Measurements from ENCODE around the gene ERBB2. TPM values are rescaled to one million over a fixed set of nuclear protein-coding genes. Genes with fewer than 3 reads are reported as not detected.

The ERBB2 gene
- total and polyA plus RNA-seq, 2 of the 13 experiments (the other 11 are each of a cell fraction or from before 2014, with no cell fraction given): 57.7 to 64.1 TPM

DNA sequence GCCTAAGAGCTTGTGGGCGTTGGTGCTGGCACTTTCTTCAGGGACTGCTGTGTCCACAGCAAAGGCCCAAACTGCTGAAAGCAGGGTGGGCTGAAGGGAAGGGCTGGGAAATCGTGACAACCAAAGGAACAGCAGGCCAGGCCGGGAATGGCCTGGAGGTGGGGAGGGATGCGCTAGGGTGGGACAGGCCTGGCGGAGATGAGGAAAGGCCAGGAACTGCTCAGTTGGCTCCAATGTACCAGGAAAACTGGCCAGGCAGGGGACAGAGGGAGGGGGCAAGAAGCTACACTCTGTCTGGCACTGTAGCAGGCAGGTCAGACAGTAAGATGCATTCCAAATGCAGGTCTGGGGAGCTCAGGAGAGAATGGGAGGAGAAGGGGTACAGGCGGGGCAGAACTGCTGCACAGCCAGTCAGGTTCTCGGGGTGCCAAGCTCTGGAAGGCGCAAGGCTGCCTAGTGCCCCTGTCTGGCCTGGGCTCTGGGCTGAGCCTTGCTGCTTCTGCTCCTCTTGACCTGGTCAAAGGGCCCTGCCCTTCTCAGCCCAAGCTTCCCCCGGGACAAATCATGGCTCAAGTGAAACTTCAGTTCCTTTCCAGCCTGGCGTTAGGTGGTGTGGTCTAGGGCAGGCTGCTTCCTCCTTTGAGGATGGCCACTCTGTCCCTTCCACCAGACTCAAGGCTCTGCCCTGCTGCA, 24.3 kb upstream of the ERBB2 start (continued):
- TF ChIP-seq TARDBP (CRISPR knock-in tag; IDR thresholded peaks at IDR 0.05): no peak
- no peak for TF ChIP-seq MEIS2 (CRISPR knock-in tag; IDR thresholded peaks at IDR 0.05)
- TF ChIP-seq, protein P1, sequence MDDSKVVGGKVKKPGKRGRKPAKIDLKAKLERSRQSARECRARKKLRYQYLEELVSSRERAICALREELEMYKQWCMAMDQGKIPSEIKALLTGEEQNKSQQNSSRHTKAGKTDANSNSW (CRISPR knock-in tag; IDR thresholded peaks at IDR 0.05; ENCODE audit: borderline replicate concordance): no peak
- no peak for TF ChIP-seq KLF12 (CRISPR knock-in tag; IDR thresholded peaks at IDR 0.05; ENCODE audit: borderline replicate concordance)
- TF ChIP-seq ZNF367 (CRISPR knock-in tag; IDR thresholded peaks at IDR 0.05; ENCODE audit: borderline replicate concordance): no peak
- TF ChIP-seq, protein P2, sequence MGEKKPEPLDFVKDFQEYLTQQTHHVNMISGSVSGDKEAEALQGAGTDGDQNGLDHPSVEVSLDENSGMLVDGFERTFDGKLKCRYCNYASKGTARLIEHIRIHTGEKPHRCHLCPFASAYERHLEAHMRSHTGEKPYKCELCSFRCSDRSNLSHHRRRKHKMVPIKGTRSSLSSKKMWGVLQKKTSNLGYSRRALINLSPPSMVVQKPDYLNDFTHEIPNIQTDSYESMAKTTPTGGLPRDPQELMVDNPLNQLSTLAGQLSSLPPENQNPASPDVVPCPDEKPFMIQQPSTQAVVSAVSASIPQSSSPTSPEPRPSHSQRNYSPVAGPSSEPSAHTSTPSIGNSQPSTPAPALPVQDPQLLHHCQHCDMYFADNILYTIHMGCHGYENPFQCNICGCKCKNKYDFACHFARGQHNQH (CRISPR knock-in tag; IDR thresholded peaks at IDR 0.05): no peak
- peak; percentile 88 for TF ChIP-seq ZMYM3 (CRISPR knock-in tag; IDR thresholded peaks at IDR 0.05)
- no peak for TF ChIP-seq AKAP8 (CRISPR knock-in tag; IDR thresholded peaks at IDR 0.05)
- no peak for TF ChIP-seq ZNF775 (CRISPR knock-in tag; IDR thresholded peaks at IDR 0.05; ENCODE audit: borderline replicate concordance)
- TF ChIP-seq HMG20A (CRISPR knock-in tag; IDR thresholded peaks at IDR 0.05; ENCODE audit: borderline replicate concordance): no peak
- no peak for TF ChIP-seq ZC3H4 (CRISPR knock-in tag; IDR thresholded peaks at IDR 0.05; ENCODE audit: borderline replicate concordance)
- 0 out of 2 replicates have a peak, but pooled peaks have one; percentile 61 for TF ChIP-seq MZF1 (CRISPR knock-in tag; IDR thresholded peaks at IDR 0.05; ENCODE audit: borderline replicate concordance)
- TF ChIP-seq, protein P3, sequence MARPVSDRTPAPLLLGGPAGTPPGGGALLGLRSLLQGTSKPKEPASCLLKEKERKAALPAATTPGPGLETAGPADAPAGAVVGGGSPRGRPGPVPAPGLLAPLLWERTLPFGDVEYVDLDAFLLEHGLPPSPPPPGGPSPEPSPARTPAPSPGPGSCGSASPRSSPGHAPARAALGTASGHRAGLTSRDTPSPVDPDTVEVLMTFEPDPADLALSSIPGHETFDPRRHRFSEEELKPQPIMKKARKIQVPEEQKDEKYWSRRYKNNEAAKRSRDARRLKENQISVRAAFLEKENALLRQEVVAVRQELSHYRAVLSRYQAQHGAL (CRISPR knock-in tag; IDR thresholded peaks at IDR 0.05; ENCODE audit: not compliant biosample characterization): no peak
- peak; percentile 14; the same call in 1 of the 2 replicates for TF ChIP-seq CAMTA2 (CRISPR knock-in tag; IDR thresholded peaks at IDR 0.05; ENCODE audit: borderline replicate concordance)
- TF ChIP-seq ZBTB20 (CRISPR knock-in tag; IDR thresholded peaks at IDR 0.05; ENCODE audit: borderline replicate concordance, low read depth): 0 out of 2 replicates have a peak, but pooled peaks have one; percentile 43
- TF ChIP-seq, protein P4, sequence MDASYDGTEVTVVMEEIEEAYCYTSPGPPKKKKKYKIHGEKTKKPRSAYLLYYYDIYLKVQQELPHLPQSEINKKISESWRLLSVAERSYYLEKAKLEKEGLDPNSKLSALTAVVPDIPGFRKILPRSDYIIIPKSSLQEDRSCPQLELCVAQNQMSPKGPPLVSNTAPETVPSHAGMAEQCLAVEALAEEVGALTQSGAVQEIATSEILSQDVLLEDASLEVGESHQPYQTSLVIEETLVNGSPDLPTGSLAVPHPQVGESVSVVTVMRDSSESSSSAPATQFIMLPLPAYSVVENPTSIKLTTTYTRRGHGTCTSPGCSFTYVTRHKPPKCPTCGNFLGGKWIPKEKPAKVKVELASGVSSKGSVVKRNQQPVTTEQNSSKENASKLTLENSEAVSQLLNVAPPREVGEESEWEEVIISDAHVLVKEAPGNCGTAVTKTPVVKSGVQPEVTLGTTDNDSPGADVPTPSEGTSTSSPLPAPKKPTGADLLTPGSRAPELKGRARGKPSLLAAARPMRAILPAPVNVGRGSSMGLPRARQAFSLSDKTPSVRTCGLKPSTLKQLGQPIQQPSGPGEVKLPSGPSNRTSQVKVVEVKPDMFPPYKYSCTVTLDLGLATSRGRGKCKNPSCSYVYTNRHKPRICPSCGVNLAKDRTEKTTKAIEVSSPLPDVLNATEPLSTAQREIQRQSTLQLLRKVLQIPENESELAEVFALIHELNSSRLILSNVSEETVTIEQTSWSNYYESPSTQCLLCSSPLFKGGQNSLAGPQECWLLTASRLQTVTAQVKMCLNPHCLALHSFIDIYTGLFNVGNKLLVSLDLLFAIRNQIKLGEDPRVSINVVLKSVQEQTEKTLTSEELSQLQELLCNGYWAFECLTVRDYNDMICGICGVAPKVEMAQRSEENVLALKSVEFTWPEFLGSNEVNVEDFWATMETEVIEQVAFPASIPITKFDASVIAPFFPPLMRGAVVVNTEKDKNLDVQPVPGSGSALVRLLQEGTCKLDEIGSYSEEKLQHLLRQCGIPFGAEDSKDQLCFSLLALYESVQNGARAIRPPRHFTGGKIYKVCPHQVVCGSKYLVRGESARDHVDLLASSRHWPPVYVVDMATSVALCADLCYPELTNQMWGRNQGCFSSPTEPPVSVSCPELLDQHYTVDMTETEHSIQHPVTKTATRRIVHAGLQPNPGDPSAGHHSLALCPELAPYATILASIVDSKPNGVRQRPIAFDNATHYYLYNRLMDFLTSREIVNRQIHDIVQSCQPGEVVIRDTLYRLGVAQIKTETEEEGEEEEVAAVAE (CRISPR knock-in tag; IDR thresholded peaks at IDR 0.05; ENCODE audit: borderline replicate concordance): no peak
- TF ChIP-seq GTF3A (CRISPR knock-in tag; conservative IDR thresholded peaks at IDR 0.05): no peak
- no peak for TF ChIP-seq EHMT2 (IDR thresholded peaks at IDR 0.05; ENCODE audit: borderline replicate concordance, low read depth, low read length)
- TF ChIP-seq MIER3 (CRISPR knock-in tag; IDR thresholded peaks at IDR 0.05; ENCODE audit: borderline replicate concordance): no peak
- TF ChIP-seq, protein P5, sequence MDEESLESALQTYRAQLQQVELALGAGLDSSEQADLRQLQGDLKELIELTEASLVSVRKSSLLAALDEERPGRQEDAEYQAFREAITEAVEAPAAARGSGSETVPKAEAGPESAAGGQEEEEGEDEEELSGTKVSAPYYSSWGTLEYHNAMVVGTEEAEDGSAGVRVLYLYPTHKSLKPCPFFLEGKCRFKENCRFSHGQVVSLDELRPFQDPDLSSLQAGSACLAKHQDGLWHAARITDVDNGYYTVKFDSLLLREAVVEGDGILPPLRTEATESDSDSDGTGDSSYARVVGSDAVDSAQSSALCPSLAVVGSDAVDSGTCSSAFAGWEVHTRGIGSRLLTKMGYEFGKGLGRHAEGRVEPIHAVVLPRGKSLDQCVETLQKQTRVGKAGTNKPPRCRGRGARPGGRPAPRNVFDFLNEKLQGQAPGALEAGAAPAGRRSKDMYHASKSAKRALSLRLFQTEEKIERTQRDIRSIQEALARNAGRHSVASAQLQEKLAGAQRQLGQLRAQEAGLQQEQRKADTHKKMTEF (CRISPR knock-in tag; IDR thresholded peaks at IDR 0.05): no peak
- TF ChIP-seq ZNF468 (CRISPR knock-in tag; IDR thresholded peaks at IDR 0.05): no peak
